ENCODE results near the gene CPLX3.

Gene CPLX3

GRCh38 chr15:74804935-74805334 is 21.5 kb upstream of the CPLX3 start:
- DNase-seq, result no peak

- no peak for DNase-seq
These were observed 19.1 kb upstream of the CPLX3 start for GRCh38 chr15:74807282-74807681.

GRCh38 chr15:74808078-74808839 is 18.2 kb upstream of the CPLX3 start:
- DNase-seq, result peak; percentile 45

GRCh38 chr15:74808840-74809229 is 17.6 kb upstream of the CPLX3 start:
- DNase-seq, result no peak

- DNase-seq, result no peak
These were observed 17.2 kb upstream of the CPLX3 start for GRCh38 chr15:74809242-74809641.

- no peak for DNase-seq
These were observed 16.5 kb upstream of the CPLX3 start for GRCh38 chr15:74809956-74810355.

GRCh38 chr15:74812533-74812932 is 13.9 kb upstream of the CPLX3 start, which contains the start of gene LMAN1L:
LMAN1L (plus strand) TSS chr15:74812835; CDS start chr15:74812855, 20 bp downstream.
- no peak for DNase-seq

GRCh38 chr15:74815121-74815934 is 11.1 kb upstream of the CPLX3 start:
- peak; percentile 55 for DNase-seq

- DNase-seq, result no peak
These were observed 10.5 kb upstream of the CPLX3 start for GRCh38 chr15:74815961-74816360.

- no peak for DNase-seq
These were observed 9.6 kb upstream of the CPLX3 start for GRCh38 chr15:74816624-74817369.

- DNase-seq, result peak; percentile 79
These were observed 9.1 kb upstream of the CPLX3 start for GRCh38 chr15:74817370-74817737.

GRCh38 chr15:74820056-74820455 is 6.4 kb upstream of the CPLX3 start:
- DNase-seq, result no peak

GRCh38 chr15:74821091-74821789 is 5.2 kb upstream of the CPLX3 start:
- peak; percentile 57 for DNase-seq

GRCh38 chr15:74821790-74822158 is 4.7 kb upstream of the CPLX3 start:
- no peak for DNase-seq

GRCh38 chr15:74822233-74822632 is 4.2 kb upstream of the CPLX3 start:
- DNase-seq, result no peak

GRCh38 chr15:74823324-74823723 is 3.1 kb upstream of the CPLX3 start:
- DNase-seq, result no peak

- DNase-seq, result no peak
These were observed 1.5 kb upstream of the CPLX3 start for GRCh38 chr15:74824976-74825375.

GRCh38 chr15:74825866-74826265 is 561 bp upstream of the CPLX3 start:
- DNase-seq, result no peak

GRCh38 chr15:74826921-74827320 is 494 bp downstream of the CPLX3 start:
- DNase-seq, result no peak

GRCh38 chr15:74827614-74828013 is 1.2 kb downstream of the CPLX3 start:
- no peak for DNase-seq

GRCh38 chr15:74828835-74829234 is 2.4 kb downstream of the CPLX3 start:
- no peak for DNase-seq

GRCh38 chr15:74829486-74829885 is 3.1 kb downstream of the CPLX3 start:
- no peak for DNase-seq

GRCh38 chr15:74829991-74830390 is 3.6 kb downstream of the CPLX3 start:
- no peak for DNase-seq
